Endothelial cell of umbilical vein (primary cell): ENCODE results near the gene ATP6V1G1. TPM values are rescaled to one million over a fixed set of nuclear protein-coding genes. Genes with fewer than 3 reads are reported as not detected.

Experiments
- BruUV-seq: library from RNA; stranded (reverse); fragments of 400-500 nt; replicated peaks from 2 replicates; lab custom pipeline; 2021; lab: Mats Ljungman, UMichigan
- CTCF ChIA-PET: fragments of 300-600, 350-600 bp; sonication (Branson Sonifier 250); formaldehyde crosslinking; loops from one replicate; lab custom pipeline; 2021; ENCODE audit warnings: antibody characterized with exemption, inconsistent platforms; lab: Charles Lee
- POLR2A ChIA-PET: fragments of 300-600, 350-600 bp; sonication (Branson Sonifier 250); formaldehyde crosslinking; loops from one replicate; lab custom pipeline; 2021; ENCODE audit warnings: antibody characterized with exemption, inconsistent platforms; lab: Charles Lee
- DNase-seq: peaks from one replicate; pipeline ENCODE4 v3.0.0-alpha.2; 2011; ENCODE audit warnings: low read depth, low spot score
- FAIRE-seq: peaks from 2 replicates; lab custom pipeline; 2011; peaks lifted over from hg19 to GRCh38; lab: Jason Lieb, UNC
- H2AFZ ChIP-seq: 2 replicates; pipeline ENCODE4 v1.6.0; 2012; ENCODE audit warnings: low read depth, low read length, control low read depth, inconsistent platforms
- H3K27ac ChIP-seq: 2 replicates; pipeline ENCODE4 v1.5.1; 2011; ENCODE audit warnings: low read depth, mild to moderate bottlenecking, control low read depth, low read length, moderate library complexity; ENCODE audit not compliant: insufficient read depth
- H3K27me3 ChIP-seq, 2 experiments: 2 replicates each; pipeline versions ENCODE4 v1.6.0 to v1.6.1; 2011; ENCODE audit warnings: low read length in 2 of 2, mixed read lengths in 1 of 2; ENCODE audit not compliant: control insufficient read depth in 2 of 2, insufficient read depth in 2 of 2
- H3K36me3 ChIP-seq, 2 experiments: 2 replicates in 1 of 2; 3 replicates in 1 of 2; pipeline ENCODE4 v1.5.1; 2011; ENCODE audit warnings: low read length in 2 of 2, mild to moderate bottlenecking in 1 of 2, moderate library complexity in 1 of 2; ENCODE audit not compliant: control insufficient read depth in 2 of 2, insufficient read depth in 2 of 2; ENCODE audit errors: extremely low read depth in 1 of 2
- H3K4me1 ChIP-seq: 3 replicates; pipeline ENCODE4 v1.5.1; 2011; ENCODE audit warnings: mild to moderate bottlenecking, low read length; ENCODE audit not compliant: control insufficient read depth, insufficient read depth; ENCODE audit errors: extremely low read depth
- H3K4me2 ChIP-seq: 2 replicates; pipeline ENCODE4 v1.6.1; 2011; ENCODE audit warnings: low read length, control low read depth, mixed read lengths; ENCODE audit not compliant: insufficient read depth
- H3K4me3 ChIP-seq, 3 experiments: fragments of 200-600 bp in 1 of 3; sonication (generic), shearing (Covaris generic) in 1 of 3; replicated peaks in 1 of 3; 2 replicates each; pipeline ENCODE4 v1.5.1; 2011 to 2016; ENCODE audit warnings: control low read depth in 3 of 3, low read length in 3 of 3, mild to moderate bottlenecking in 2 of 3, inconsistent platforms in 1 of 3, low read depth in 1 of 3, moderate library complexity in 1 of 3; ENCODE audit not compliant: insufficient read depth in 1 of 3
- H3K79me2 ChIP-seq: 2 replicates; pipeline ENCODE4 v1.6.0; 2012; ENCODE audit warnings: low read length, inconsistent platforms; ENCODE audit not compliant: control insufficient read depth, insufficient read depth
- H3K9ac ChIP-seq: replicated peaks from 2 replicates; pipeline ENCODE3; 2011; ENCODE audit warnings: low read length, control low read depth; ENCODE audit not compliant: insufficient read depth; ENCODE audit errors: extremely low read depth
- H3K9me1 ChIP-seq: replicated peaks from 3 replicates; pipeline ENCODE4 v1.6.0; 2011; ENCODE audit warnings: mild to moderate bottlenecking, low read length; ENCODE audit not compliant: control insufficient read depth, insufficient read depth; ENCODE audit errors: extremely low read depth
- H3K9me3 ChIP-seq: replicated peaks from 2 replicates; pipeline ENCODE4 v1.5.1; 2012; ENCODE audit warnings: low read length, inconsistent platforms; ENCODE audit not compliant: control insufficient read depth, insufficient read depth
- H4K20me1 ChIP-seq: replicated peaks from 2 replicates; pipeline ENCODE3; 2011; ENCODE audit warnings: mild to moderate bottlenecking, low read length; ENCODE audit not compliant: control insufficient read depth, insufficient read depth; ENCODE audit errors: extremely low read depth
- CTCF ChIP-seq, 2 donors: IDR thresholded peaks; 1 replicate in 1 of 2; 2 replicates in 1 of 2; pipeline ENCODE4 v1.5.1; 2011; ENCODE audit warnings: low read length in 2 of 2, mild to moderate bottlenecking in 2 of 2, moderate library complexity in 2 of 2, control low read depth in 1 of 2, inconsistent platforms in 1 of 2, low read depth in 1 of 2; ENCODE audit not compliant: insufficient read depth in 1 of 2; ENCODE audit errors: extremely low read depth in 1 of 2
- GATA2 ChIP-seq: IDR thresholded peaks from 2 replicates; pipeline ENCODE4 v1.7.0; 2011; ENCODE audit warnings: low read depth, mild to moderate bottlenecking, moderate library complexity, mixed read lengths, low read length; ENCODE audit not compliant: insufficient read length, insufficient read depth
- JUN ChIP-seq: IDR thresholded peaks from 2 replicates; pipeline ENCODE4 v1.6.1; 2011; ENCODE audit warnings: borderline replicate concordance, low read depth; ENCODE audit not compliant: insufficient read length, insufficient read depth
- MAX ChIP-seq: IDR thresholded peaks from 2 replicates; pipeline ENCODE4 v1.6.1; 2011; ENCODE audit not compliant: insufficient read depth, insufficient read length
- MYC ChIP-seq: IDR thresholded peaks from one replicate; pipeline ENCODE4 v1.6.1; 2011; ENCODE audit warnings: mild to moderate bottlenecking, low read depth, low read length
- POLR2A ChIP-seq: IDR thresholded peaks from 2 replicates; pipeline ENCODE4 v1.6.1; 2012; ENCODE audit warnings: low read depth, mild to moderate bottlenecking, control low read depth, low read length
- POLR2AphosphoS5 ChIP-seq: IDR thresholded peaks from 2 replicates; pipeline ENCODE4 v1.6.1; 2012; ENCODE audit warnings: low read depth, mild to moderate bottlenecking, control low read depth, low read length, moderate library complexity; ENCODE audit not compliant: insufficient read depth
- dilution Hi-C: fragments of 300-500 bp; cut with MboI; formaldehyde crosslinking; loops from one replicate; pipeline ENCODE4 v1.15.0; 2019; ENCODE audit warnings: low sequenced_read_pairs; ENCODE audit not compliant: extremely low pct_ligation_motif_present
- intact Hi-C: fragments of 100-400 bp; cut with micrococcal nuclease; formaldehyde crosslinking; loops from one replicate; pipeline ENCODE4 v1.10.0; 2022
- polyA plus RNA-seq, 4 experiments: library from polyadenylated mRNA; depleted of rRNA in 3 of 4; stranded (reverse) in 3 of 4; unstranded in 1 of 4; fragments of >200 nt; gene quantifications; 2 replicates each; pipeline versions ENCODE4 v1.2.1 to v1.2.3, GENCODE V29; 2011 to 2012; ENCODE audit warnings: missing spikeins in 1 of 4
- total RNA-seq: library from RNA; stranded (reverse); gene quantifications from 2 replicates; pipeline ENCODE4 v1.2.3, GENCODE V29; 2021

Gene ATP6V1G1
- total and polyA plus RNA-seq, 2 donors (not counting 3 experiments of a cell fraction or from before 2014, with no cell fraction given) = 78.9 to 96.9 TPM

GRCh38 chr9:114613919-114614318 is 26.4 kb downstream of the ATP6V1G1 start:
- H2AFZ ChIP-seq = no peak overlapping the region
- dilution Hi-C loops (no loop called here), intact Hi-C loops (no loop called here)
- no peaks in the 10 kb centered on the region for H3K27me3 ChIP-seq
- no TSS peak for BruUV-seq
- DNase-seq (no peak), FAIRE-seq (no peak)
- H3K4me2 ChIP-seq = no peak overlapping the region
- no peak overlapping the region for H3K27ac ChIP-seq
- no peaks in the 10 kb centered on the region for H3K79me2 ChIP-seq
- no peaks in the 10 kb centered on the region for H4K20me1 ChIP-seq
- TF ChIP-seq MAX (no peak), POLR2AphosphoS5 (no peak), GATA2 (no peak), MYC (no peak), CTCF (IDR thresholded peaks at IDR 0.05; ENCODE audit: extremely low read depth in 1 of 2, insufficient read depth in 1 of 2, low read depth in 1 of 2, low read length in 2 of 2) (no peak), JUN (no peak), POLR2A (no peak)
- H3K9me3 ChIP-seq = no peaks in the 10 kb centered on the region
- POLR2A ChIA-PET = no interaction called here
- H3K4me3 ChIP-seq = no peak overlapping the region
- H3K9ac ChIP-seq = no peak overlapping the region
- CTCF ChIA-PET = interaction anchor here (1.0 kb wide), 1 partner anchor 22 kb away, joined by 3 read pairs; no protein-coding TSS in a partner anchor
- peaks cover 10% of the 10 kb centered on the region for H3K4me1 ChIP-seq
- no peaks in the 10 kb centered on the region for H3K36me3 ChIP-seq
- H3K9me1 ChIP-seq = no peaks in the 10 kb centered on the region
